ENCODE data around the gene ACVR1.

The ACVR1 gene

GRCh38 chr2:157788201-157788600 is 87.9 kb downstream of the ACVR1 start:
- no peak for TF ChIP-seq ZC3H10 (CRISPR knock-in tag; IDR thresholded peaks at IDR 0.05)
- TF ChIP-seq BACH2 (CRISPR knock-in tag; IDR thresholded peaks at IDR 0.05; ENCODE audit: borderline replicate concordance): no peak
- no peak for TF ChIP-seq ZNF8 (CRISPR knock-in tag; IDR thresholded peaks at IDR 0.05)
- TF ChIP-seq TSHZ2 (CRISPR knock-in tag; IDR thresholded peaks at IDR 0.05): no peak
- no peak for TF ChIP-seq ESRRG (CRISPR knock-in tag; IDR thresholded peaks at IDR 0.05)
- TF ChIP-seq TOX (CRISPR knock-in tag; IDR thresholded peaks at IDR 0.05; ENCODE audit: borderline replicate concordance): no peak
- TF ChIP-seq PPARA (CRISPR knock-in tag; IDR thresholded peaks at IDR 0.05; ENCODE audit: borderline replicate concordance): no peak
- no peak for TF ChIP-seq ZNF70 (CRISPR knock-in tag; IDR thresholded peaks at IDR 0.05)
- no peak for TF ChIP-seq CSRNP3 (CRISPR knock-in tag; IDR thresholded peaks at IDR 0.05)
- TF ChIP-seq SNAI2 (CRISPR knock-in tag; IDR thresholded peaks at IDR 0.05): no peak
- TF ChIP-seq ARNTL (CRISPR knock-in tag; IDR thresholded peaks at IDR 0.05; ENCODE audit: borderline replicate concordance, low read depth): no peak
- TF ChIP-seq, protein P1, sequence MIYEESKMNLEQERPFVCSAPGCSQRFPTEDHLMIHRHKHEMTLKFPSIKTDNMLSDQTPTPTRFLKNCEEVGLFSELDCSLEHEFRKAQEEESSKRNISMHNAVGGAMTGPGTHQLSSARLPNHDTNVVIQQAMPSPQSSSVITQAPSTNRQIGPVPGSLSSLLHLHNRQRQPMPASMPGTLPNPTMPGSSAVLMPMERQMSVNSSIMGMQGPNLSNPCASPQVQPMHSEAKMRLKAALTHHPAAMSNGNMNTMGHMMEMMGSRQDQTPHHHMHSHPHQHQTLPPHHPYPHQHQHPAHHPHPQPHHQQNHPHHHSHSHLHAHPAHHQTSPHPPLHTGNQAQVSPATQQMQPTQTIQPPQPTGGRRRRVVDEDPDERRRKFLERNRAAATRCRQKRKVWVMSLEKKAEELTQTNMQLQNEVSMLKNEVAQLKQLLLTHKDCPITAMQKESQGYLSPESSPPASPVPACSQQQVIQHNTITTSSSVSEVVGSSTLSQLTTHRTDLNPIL (CRISPR knock-in tag; IDR thresholded peaks at IDR 0.05; ENCODE audit: low read depth): no peak
- no peak for TF ChIP-seq TCF4 (CRISPR knock-in tag; IDR thresholded peaks at IDR 0.05; ENCODE audit: borderline replicate concordance)
- no peak for TF ChIP-seq CSDC2 (CRISPR knock-in tag; IDR thresholded peaks at IDR 0.05)
- TF ChIP-seq OSR1 (CRISPR knock-in tag; IDR thresholded peaks at IDR 0.05): no peak
- no peak for TF ChIP-seq RARB (CRISPR knock-in tag; IDR thresholded peaks at IDR 0.05)
- TF ChIP-seq ZNF565 (CRISPR knock-in tag; conservative IDR thresholded peaks at IDR 0.05; ENCODE audit: low read depth): no peak

GRCh38 chr2:157787364-157787938 is 88.7 kb downstream of the ACVR1 start:
- no peak for ATAC-seq
- TF ChIP-seq, protein P1 (CRISPR knock-in tag; IDR thresholded peaks at IDR 0.05; ENCODE audit: low read depth): no peak
- no peak for TF ChIP-seq GLIS3 (CRISPR knock-in tag; IDR thresholded peaks at IDR 0.05)

More at GRCh38 chr2:157788201-157788600, 87.9 kb downstream of the ACVR1 start:
- ATAC-seq: no peak

DNA sequence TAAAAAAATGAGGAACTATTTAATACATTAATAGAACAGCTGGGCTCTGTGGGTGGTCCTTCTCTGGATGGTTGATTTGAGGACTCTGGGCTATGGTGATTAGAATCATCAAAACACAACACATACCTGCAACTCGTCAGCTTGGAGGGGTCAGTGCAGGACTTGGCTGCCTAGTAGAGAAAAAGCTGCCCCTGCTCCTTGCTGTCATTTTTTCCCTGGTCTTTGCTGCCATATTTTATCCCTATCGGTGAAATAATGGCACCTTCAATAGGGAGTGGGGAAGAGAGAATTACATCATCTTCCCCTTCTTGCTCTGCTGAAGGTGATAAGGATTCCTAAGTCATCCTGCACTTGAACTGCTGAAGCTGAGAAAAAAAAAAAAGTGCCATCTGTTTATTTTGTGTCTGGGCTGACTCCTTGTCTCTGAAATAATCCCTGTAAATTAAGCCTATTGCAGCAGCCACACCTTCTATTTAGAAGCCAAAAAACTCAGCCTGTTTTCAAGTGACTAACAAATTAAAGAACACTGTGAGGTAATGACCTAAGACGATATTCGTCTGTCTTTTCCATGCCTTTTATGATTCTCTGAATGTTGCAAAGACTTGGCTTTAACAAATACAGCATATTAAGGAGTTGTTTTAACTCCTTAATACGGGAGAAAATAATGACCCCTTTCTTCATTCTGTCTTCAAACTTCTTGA is 89.3 kb downstream of the ACVR1 start:
- TF ChIP-seq, protein P2, sequence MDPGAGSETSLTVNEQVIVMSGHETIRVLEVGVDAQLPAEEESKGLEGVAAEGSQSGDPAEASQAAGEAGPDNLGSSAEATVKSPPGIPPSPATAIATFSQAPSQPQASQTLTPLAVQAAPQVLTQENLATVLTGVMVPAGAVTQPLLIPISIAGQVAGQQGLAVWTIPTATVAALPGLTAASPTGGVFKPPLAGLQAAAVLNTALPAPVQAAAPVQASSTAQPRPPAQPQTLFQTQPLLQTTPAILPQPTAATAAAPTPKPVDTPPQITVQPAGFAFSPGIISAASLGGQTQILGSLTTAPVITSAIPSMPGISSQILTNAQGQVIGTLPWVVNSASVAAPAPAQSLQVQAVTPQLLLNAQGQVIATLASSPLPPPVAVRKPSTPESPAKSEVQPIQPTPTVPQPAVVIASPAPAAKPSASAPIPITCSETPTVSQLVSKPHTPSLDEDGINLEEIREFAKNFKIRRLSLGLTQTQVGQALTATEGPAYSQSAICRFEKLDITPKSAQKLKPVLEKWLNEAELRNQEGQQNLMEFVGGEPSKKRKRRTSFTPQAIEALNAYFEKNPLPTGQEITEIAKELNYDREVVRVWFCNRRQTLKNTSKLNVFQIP (CRISPR knock-in tag; IDR thresholded peaks at IDR 0.05; ENCODE audit: borderline replicate concordance, low read depth): no peak
- TF ChIP-seq GLIS3 (CRISPR knock-in tag; IDR thresholded peaks at IDR 0.05) (no peak), CSRNP3 (CRISPR knock-in tag; IDR thresholded peaks at IDR 0.05) (no peak), ARNTL (CRISPR knock-in tag; IDR thresholded peaks at IDR 0.05; ENCODE audit: borderline replicate concordance, low read depth) (no peak), ZC3H10 (CRISPR knock-in tag; IDR thresholded peaks at IDR 0.05) (no peak), SNAI2 (CRISPR knock-in tag; IDR thresholded peaks at IDR 0.05) (no peak), OSR1 (CRISPR knock-in tag; IDR thresholded peaks at IDR 0.05) (no peak), ESRRG (CRISPR knock-in tag; IDR thresholded peaks at IDR 0.05) (no peak), PATZ1 (CRISPR knock-in tag; IDR thresholded peaks at IDR 0.05; ENCODE audit: borderline replicate concordance) (no peak), TCF4 (CRISPR knock-in tag; IDR thresholded peaks at IDR 0.05; ENCODE audit: borderline replicate concordance) (no peak), TOX (CRISPR knock-in tag; IDR thresholded peaks at IDR 0.05; ENCODE audit: borderline replicate concordance) (no peak)
- TF ChIP-seq, protein P1 (CRISPR knock-in tag; IDR thresholded peaks at IDR 0.05; ENCODE audit: low read depth): no peak
- ATAC-seq: no peak

All from SK-N-SH treated with all-trans-retinoic acid at 6 μM for 48 hours (cell line).